NCI-H187 (cell line): Measurements from ENCODE around the gene KLHL25.

Experiments
- DNase-seq, 2 experiments: peaks; one replicate each; lab custom pipeline; 2025; lab: John Stamatoyannopoulos, UW

Gene KLHL25

GRCh38 chr15:85760531-85761371 is 34.0 kb downstream of the KLHL25 start:
- DNase-seq, result no peak

DNA sequence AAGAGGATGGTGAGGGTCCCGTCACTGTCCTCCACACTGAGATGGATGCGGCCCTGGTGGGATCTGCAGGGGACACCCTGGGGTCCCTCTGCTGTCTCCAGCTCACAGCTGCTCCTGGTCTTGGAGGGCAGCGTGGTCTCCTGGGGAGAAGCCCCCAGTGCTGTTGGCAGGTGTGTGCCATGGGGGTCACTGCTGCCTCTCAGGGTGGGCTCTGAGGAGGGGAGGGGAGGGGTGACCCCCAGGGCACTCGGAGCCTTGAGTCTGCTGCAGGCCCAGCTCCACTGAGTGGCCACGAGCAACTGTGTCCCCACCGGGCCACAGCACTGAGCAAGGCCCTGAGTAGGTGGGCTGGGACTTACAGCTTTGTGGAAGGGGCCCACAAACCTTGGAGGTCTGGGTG is 34.7 kb downstream of the KLHL25 start:
- DNase-seq, result no peak

DNA sequence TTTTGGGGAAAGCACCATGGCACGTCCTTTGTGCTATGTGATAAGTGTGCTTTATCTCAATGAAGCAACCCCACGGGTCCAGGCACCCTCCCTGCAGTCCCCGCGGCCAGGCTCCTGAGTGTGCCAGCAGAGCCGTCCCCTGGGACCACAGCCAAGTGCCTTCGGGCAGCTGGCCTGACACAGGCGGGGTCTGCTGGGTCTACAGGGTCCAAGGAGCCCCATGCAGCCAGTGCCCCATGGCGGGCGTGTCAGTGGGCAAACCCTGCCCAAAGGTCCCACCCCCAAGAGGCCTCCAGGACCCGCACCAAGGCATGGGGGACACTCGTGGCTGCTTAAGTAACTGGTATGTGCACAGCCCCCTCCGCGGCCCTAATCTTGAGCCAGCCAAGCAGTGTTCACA is 35.3 kb downstream of the KLHL25 start:
- no peak for DNase-seq

DNA sequence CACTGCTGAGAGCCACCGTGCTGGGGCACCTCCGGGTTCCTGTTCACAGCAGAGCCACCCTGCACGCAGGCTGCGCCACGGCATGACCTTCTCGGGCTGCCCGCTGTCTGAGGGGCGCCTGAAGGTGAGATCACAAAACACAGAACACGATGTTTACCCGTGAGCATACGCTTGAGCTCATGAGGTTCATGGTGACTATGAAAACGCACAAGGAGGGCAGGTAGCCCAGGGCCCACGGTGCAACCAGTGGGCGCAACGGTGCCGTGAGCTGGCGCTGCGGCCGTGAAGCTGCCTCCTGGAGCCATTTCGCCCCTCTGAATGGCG is 36.1 kb downstream of the KLHL25 start:
- DNase-seq, result no peak

DNA sequence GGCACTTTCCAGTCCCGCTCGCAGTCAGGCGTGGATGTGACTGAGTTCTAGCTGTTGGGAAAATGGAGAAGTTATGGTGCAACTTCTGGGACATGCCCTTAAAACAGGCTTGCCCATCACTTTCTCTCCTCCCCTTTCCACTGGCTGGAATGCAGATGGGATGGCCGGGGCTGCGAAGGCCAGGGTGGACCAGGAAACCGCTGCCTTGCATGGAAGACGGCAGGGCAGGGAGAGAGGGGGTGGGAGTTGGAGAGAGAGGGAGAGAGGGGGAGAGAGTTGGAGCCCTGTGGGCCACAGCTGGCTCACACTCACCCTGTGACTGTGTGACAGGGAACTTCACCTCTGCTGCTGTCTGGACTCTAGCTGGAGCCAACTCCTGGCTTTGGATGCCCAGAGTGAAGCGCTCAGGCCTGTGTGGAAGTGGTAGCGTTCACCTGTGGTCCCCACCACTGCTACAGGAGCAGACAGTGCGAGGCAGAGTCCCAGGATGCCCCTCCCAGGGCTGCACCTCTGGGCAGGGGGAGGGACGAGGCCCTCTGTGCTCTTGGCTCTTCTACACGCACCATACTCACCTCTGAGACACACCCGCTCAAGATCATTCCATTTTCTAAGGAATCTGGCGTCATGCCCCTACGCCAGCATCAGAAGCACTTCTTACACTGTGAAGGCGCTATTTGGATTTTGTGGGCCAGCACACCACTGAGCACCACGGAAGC is 36.6 kb downstream of the KLHL25 start:
- no peak for DNase-seq

GRCh38 chr15:85757073-85757938 is 37.4 kb downstream of the KLHL25 start:
- no peak for DNase-seq

DNA sequence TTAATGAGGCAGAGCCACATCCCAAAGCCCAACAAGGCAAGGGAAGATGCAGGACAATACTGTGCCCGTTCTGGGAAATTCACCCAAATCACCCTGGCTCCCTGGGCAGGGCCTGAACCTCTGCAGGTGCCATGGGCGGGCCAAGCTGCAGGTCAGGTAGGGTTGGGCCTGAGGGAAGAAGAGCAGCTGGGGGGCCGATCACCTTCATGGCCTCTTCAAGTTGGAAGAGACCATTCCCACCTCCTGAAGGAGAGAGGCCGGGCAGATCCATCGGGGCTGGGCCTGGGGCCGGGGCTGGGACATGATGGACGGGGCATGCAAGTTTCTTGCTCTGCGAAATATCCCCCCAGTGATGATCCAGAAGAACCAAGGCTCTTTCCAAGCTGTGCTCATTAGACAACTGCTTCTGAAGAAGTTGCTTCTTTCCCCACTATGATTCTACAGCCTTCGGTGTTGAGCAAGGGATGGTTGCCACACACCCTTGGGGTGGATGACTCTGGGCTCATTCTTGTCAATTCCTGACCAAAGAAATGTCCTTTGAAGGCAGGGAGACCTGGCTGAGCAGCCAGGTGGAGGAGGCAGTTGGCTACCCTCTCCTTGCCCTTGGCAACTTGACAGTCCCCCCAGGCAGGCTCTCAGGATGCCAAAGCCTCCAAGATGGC is 38.2 kb downstream of the KLHL25 start:
- no peak for DNase-seq

DNA sequence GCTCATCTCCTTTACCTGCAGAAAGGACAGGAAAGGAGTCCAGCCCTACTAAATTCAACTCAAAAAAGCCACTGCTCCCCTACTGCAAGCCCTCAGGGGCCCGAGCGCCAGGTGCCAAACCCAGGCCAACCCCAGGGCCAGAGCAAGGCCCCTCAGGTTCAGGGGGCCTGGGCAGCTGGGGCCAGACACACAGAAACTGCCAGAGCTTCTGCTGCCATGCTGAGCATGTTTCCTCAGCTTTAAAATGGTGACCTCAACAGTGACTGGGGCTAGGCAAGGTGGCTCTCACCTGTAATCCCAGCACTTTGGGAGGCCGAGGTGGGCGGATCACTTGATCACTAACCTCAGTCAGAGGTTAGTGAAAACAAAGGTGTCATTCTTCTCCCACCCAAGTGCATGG is 38.8 kb downstream of the KLHL25 start:
- no peak for DNase-seq

DNA sequence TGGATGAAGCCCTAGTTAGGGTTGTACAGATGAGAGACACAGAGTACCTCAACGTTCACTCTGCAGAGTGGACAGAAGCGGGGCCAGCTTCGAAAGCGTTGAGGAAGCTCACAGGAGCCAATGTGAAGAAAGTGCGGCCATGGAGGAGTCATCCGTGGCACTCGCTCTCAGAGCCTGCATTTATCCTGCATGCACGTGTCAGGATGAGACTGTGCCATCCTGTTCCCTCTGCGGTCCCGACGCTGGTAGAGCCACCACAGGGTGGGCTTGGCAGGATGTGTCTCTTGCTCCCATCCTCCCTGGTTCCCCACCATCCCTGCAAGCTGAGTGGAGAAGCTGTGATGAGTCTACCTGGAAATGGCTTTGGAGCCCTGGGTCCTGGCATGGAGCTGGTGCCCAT is 39.3 kb downstream of the KLHL25 start:
- DNase-seq, result no peak

- DNase-seq, result no peak
Observed at GRCh38 chr15:85754989-85755388, 39.7 kb downstream of the KLHL25 start.

- DNase-seq, result no peak
Observed at GRCh38 chr15:85753791-85754452, 40.8 kb downstream of the KLHL25 start.

DNA sequence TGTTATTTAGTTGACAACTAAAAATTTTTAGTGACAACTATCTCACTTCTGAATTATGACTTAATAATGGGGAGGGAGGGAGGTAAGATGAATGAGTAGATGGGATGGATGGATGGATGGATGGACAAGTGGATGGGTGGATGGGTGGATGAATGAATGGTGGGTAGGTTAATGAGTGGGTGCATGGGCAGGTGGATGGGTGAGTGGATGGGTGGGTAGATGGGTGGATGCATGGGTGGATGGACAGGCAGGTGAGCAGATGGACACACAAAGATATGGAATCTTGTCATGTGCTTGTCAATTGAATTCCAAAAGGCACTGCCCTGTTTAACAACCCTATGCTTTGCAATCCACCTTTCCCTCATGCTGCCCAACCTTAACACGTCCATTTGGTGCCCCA is 41.5 kb downstream of the KLHL25 start:
- DNase-seq, result no peak

GRCh38 chr15:85752491-85752961 is 42.2 kb downstream of the KLHL25 start:
- no peak for DNase-seq

GRCh38 chr15:85752124-85752475 is 42.6 kb downstream of the KLHL25 start:
- no peak for DNase-seq

- no peak for DNase-seq
Observed at GRCh38 chr15:85751291-85752123, 43.2 kb downstream of the KLHL25 start.

DNA sequence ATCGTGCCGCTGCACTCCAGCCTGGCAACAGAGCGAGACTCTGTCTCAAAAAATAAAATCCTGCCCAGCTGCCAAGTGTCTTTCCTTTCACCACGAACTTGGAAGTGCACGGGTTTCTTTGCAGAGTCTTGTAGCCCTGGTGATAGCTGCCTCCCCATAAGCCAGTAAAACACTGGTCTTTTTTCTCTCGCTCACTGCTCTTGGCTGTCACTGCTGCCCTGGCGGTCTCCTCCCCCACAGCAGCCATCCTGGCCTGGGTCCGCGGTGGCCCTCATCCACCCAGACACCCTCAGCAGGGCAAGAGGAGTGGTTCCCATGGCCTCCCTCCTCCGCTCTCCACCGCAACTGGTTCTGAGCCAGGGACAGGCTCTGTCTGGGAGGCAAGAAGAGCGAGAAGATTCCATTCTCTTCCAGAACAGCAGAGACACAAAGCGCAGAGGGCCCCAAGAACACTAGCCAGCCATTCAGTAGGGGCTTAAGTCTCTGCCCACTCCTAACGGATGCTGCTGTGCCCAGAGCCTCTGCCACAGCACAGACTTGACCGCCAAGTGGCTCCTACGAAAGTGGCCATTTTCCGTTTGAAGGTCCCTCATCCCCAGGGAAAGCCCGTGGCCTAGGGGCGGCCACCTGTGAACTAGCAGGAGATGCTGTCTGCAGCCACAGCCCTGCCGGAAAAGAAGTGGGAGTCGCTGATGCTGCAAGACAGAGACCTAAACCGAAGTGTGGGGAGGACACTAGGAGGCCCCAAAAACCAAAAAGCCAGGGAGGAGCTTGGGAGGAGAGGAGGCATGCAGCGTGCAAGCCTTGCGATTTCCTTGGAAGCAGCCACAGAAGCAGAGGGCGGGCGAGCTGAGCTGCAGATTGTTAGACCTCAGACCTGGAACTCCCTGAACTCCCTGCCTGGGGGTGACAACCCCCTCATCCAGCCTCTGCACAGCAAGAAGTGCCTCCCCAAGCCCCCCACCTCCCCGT is 44.1 kb downstream of the KLHL25 start:
- no peak for DNase-seq

DNA sequence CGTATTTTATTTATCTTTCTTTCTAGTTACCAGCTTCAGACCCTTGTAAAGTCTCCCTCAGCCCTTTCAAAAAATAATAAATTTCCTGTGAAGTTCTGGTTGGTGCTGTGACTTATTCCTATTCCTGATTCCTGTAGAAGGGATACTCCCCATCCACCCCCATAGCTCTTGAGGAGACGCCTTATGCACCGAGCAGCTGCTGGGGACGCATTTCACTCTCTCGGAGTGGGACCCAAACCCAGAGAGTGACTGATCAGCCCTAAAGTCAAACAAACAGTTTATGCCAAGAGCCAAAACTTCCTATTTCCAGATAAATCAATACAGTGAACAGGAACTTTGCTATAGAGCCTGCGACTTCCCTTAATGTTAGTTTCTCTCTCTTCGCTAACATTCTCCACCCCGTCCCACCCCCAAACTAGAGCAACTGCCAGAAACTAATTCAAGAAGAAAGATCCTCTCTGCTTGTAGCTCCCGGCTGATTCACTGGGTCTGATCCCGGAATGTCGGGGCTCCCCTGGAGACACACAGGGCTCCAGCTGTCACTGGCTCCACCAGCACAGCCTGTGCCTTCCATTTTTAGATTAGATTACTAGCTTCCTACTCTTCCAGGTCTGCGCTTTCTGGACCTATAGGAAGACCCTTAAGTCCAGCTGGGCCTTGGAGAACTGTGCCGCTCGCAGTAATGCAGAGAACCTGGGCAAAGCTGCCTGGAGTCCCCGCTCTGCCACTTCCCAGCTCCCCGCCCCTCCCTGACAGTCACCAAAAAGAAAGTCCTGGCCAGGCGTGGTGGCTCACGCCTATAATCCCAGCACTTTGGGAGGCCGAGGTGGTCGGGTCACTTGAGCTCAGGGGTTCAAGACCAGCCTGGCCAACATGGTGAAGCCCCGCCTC is 45.2 kb downstream of the KLHL25 start:
- no peak for DNase-seq

- DNase-seq, result no peak
Observed at GRCh38 chr15:85748729-85749128, 46.0 kb downstream of the KLHL25 start.
